Esophagus muscularis mucosa (tissue), 4 donors: ENCODE results near the gene RHOV. TPM values are rescaled to one million over a fixed set of nuclear protein-coding genes. Genes with fewer than 3 reads are reported as not detected.
A peak's percentile ranks its signal among the peaks of the same experiment; 100 is the strongest.

Source experiments
- DNase-seq: peaks from one replicate; pipeline ENCODE4 v3.0.0-alpha.2; 2017; ENCODE audit errors: extremely low spot score
- H3K27ac ChIP-seq, 4 donors: fragments of 200-600 bp; sonication (generic); replicated peaks in 1 of 4; 1 replicate in 3 of 4; 2 replicates in 1 of 4; pipeline ENCODE4 v1.5.1; 2016 to 2019; ENCODE audit warnings: mild to moderate bottlenecking in 1 of 4
- H3K27me3 ChIP-seq, 4 donors: fragments of 200-600 bp; sonication (generic); one replicate each; pipeline versions ENCODE4 v1.5.1 to v1.6.0; 2016 to 2019
- H3K36me3 ChIP-seq, 4 donors: fragments of 200-600 bp; sonication (generic); one replicate each; pipeline ENCODE4 v1.5.1; 2016 to 2019
- H3K4me1 ChIP-seq, 4 donors: fragments of 200-600 bp; sonication (generic); one replicate each; pipeline ENCODE4 v1.5.1; 2016 to 2019
- H3K4me3 ChIP-seq, 4 donors: fragments of 200-600 bp; sonication (generic); 1 replicate in 2 of 4; 2 replicates in 2 of 4; pipeline ENCODE4 v1.5.1; 2016 to 2019; ENCODE audit warnings: mild to moderate bottlenecking in 4 of 4, moderate library complexity in 1 of 4
- H3K9me3 ChIP-seq, 4 donors: fragments of 200-600 bp; sonication (generic); 1 replicate in 3 of 4; 2 replicates in 1 of 4; pipeline ENCODE4 v1.5.1; 2016 to 2019
- CTCF ChIP-seq, 3 experiments: fragments of 200-600 bp in 2 of 3; fragments of 450-650 bp in 1 of 3; sonication (generic) in 2 of 3; IDR thresholded peaks; one replicate each; pipeline ENCODE4 v1.5.1; 2017 to 2019; ENCODE audit warnings: antibody characterized with exemption in 3 of 3, mild to moderate bottlenecking in 2 of 3, moderate library complexity in 1 of 3
- EP300 ChIP-seq: sonication (generic); formaldehyde crosslinking; IDR thresholded peaks from one replicate; pipeline ENCODE4 v1.6.1; 2017; ENCODE audit warnings: antibody characterized with exemption
- POLR2A ChIP-seq: fragments of 450-650 bp; IDR thresholded peaks from one replicate; pipeline ENCODE4 v1.6.1; 2017; ENCODE audit warnings: antibody characterized with exemption, moderate library complexity, mild to moderate bottlenecking, low read depth
- POLR2AphosphoS5 ChIP-seq, 2 donors: sonication (generic); formaldehyde crosslinking; IDR thresholded peaks; one replicate each; pipeline ENCODE4 v1.6.1; 2017; ENCODE audit warnings: antibody characterized with exemption in 2 of 2
- WGBS: methylation state at CpG from one replicate; pipeline ENCODE4 v1.1.5; 2018; 5-methylcytosine and 5-hydroxymethylcytosine counted together
- intact Hi-C: fragments of 100-400 bp; cut with DNase I; formaldehyde crosslinking; loops from one replicate; pipeline ENCODE4 v1.15.1; 2023
- total RNA-seq, 4 donors: library from RNA; depleted of rRNA; stranded (reverse); fragments of >200 nt; gene quantifications; one replicate each; pipeline versions ENCODE4 v1.1.0 to v1.2.1, GENCODE V29; 2016

Gene RHOV
- total RNA-seq, 4 donors from 2014 or later: not detected

GRCh38 chr15:40877694-40878093 lies 3.7 kb upstream of the RHOV start:
- Histone ChIP-seq H3K9me3 (no peaks in the 10 kb centered on the region), H3K4me3 (no peak overlapping the region), H3K4me1 (peaks cover 12 to 14% (median 14%) of the 10 kb centered on the region in 4 donors), H3K27ac (no peak overlapping the region), H3K36me3 (no peaks in the 10 kb centered on the region), H3K27me3 (peaks cover 0 to 16% (median 7%) of the 10 kb centered on the region in 4 donors)
- TF ChIP-seq POLR2AphosphoS5 (IDR thresholded peaks at IDR 0.05): no peak
- no peak for TF ChIP-seq POLR2A
- TF ChIP-seq EP300: no peak
- no peak for TF ChIP-seq CTCF (IDR thresholded peaks at IDR 0.05)
- intact Hi-C loops: no loop called here
- no peak for DNase-seq
- WGBS: 67% methylated on average over 2 of the region's 2 CpGs

- no peak overlapping the region for H3K4me3 ChIP-seq
- H3K27ac ChIP-seq: no peak overlapping the region
- 95% methylated on average over 6 of the region's 6 CpGs for WGBS
- intact Hi-C loops: no loop called here
- H3K27me3 ChIP-seq: peaks cover 0 to 30% (median 9%) of the 10 kb centered on the region in 4 donors
- no peaks in the 10 kb centered on the region for H3K36me3 ChIP-seq
- H3K4me1 ChIP-seq: peaks cover 12 to 14% (median 14%) of the 10 kb centered on the region in 4 donors
- TF ChIP-seq CTCF (IDR thresholded peaks at IDR 0.05): no peak
- no peak for TF ChIP-seq POLR2A
- TF ChIP-seq EP300: no peak
- TF ChIP-seq POLR2AphosphoS5 (IDR thresholded peaks at IDR 0.05): no peak
- no peak for DNase-seq
- no peaks in the 10 kb centered on the region for H3K9me3 ChIP-seq
These were observed 2.1 kb upstream of the RHOV start for GRCh38 chr15:40875991-40876730.

- TF ChIP-seq POLR2AphosphoS5 (IDR thresholded peaks at IDR 0.05) (no peak), CTCF (IDR thresholded peaks at IDR 0.05) (no peak), EP300 (no peak)
- Histone ChIP-seq H3K36me3 (no peaks in the 10 kb centered on the region), H3K27ac (no peak overlapping the region), H3K4me3 (peak overlapping the region; percentile 57 to 69 (median 60)), H3K9me3 (no peaks in the 10 kb centered on the region), H3K27me3 (peaks cover 0 to 43% (median 9%) of the 10 kb centered on the region in 4 donors), H3K4me1 (peaks cover 12 to 14% (median 14%) of the 10 kb centered on the region in 4 donors)
- intact Hi-C loops: no loop called here
- WGBS: 76% methylated on average over 22 of the region's 33 CpGs
- no peak for DNase-seq
These were observed 992 bp downstream of the RHOV start for GRCh38 chr15:40872791-40873693.

GRCh38 chr15:40871749-40872617 lies 2.1 kb downstream of the RHOV start:
- no peak for TF ChIP-seq POLR2A
- no peaks in the 10 kb centered on the region for H3K36me3 ChIP-seq
- peaks cover 12 to 14% (median 14%) of the 10 kb centered on the region in 4 donors for H3K4me1 ChIP-seq
- no peak for DNase-seq
- 93% methylated on average over 13 of the region's 13 CpGs for WGBS
- no peak overlapping the region for H3K4me3 ChIP-seq
- H3K9me3 ChIP-seq: no peaks in the 10 kb centered on the region
- intact Hi-C loops: no loop called here
- H3K27ac ChIP-seq: no peak overlapping the region
- H3K27me3 ChIP-seq: peaks cover 0 to 43% (median 9%) of the 10 kb centered on the region in 4 donors
